PFSK-1 (cell line): ENCODE results near the gene APOL1.

Experiments used
- FOXP2 ChIP-seq: optimal IDR thresholded peaks from 2 replicates; pipeline ENCODE3; 2011; ENCODE audit warnings: borderline replicate concordance, control low read depth, inconsistent platforms; ENCODE audit not compliant: insufficient read depth; ENCODE audit errors: extremely low read length, extremely low read depth
- POLR2AphosphoS5 ChIP-seq: IDR thresholded peaks from 2 replicates; pipeline ENCODE4 v1.6.1; 2012; ENCODE audit warnings: low read depth, mild to moderate bottlenecking, control low read depth, low read length, moderate library complexity
- SIN3A ChIP-seq: IDR thresholded peaks from 2 replicates; pipeline ENCODE4 v1.6.1; 2012; ENCODE audit warnings: mild to moderate bottlenecking, low read length, moderate library complexity, borderline replicate concordance; ENCODE audit not compliant: insufficient read depth
- TAF1 ChIP-seq: IDR thresholded peaks from 2 replicates; pipeline ENCODE4 v1.6.1; 2012; ENCODE audit warnings: low read length, control low read depth, borderline replicate concordance; ENCODE audit not compliant: insufficient read depth
- TF ChIP-seq, protein P1 (sequence below), 2 experiments: IDR thresholded peaks; 2 replicates each; pipeline versions ENCODE4 v1.6.1 to v1.8.0; 2011 to 2012; ENCODE audit warnings: low read depth in 2 of 2, low read length in 2 of 2, control low read depth in 1 of 2, inconsistent platforms in 1 of 2, mild to moderate bottlenecking in 1 of 2, moderate library complexity in 1 of 2; ENCODE audit not compliant: insufficient read depth in 1 of 2

Gene APOL1

GRCh38 chr22:36291831-36292740 is 39.2 kb downstream of the APOL1 start:
- no peak for TF ChIP-seq TAF1
- no peak for TF ChIP-seq POLR2AphosphoS5
- no peak for TF ChIP-seq FOXP2
- no peak for TF ChIP-seq SIN3A
- TF ChIP-seq, protein P1, sequence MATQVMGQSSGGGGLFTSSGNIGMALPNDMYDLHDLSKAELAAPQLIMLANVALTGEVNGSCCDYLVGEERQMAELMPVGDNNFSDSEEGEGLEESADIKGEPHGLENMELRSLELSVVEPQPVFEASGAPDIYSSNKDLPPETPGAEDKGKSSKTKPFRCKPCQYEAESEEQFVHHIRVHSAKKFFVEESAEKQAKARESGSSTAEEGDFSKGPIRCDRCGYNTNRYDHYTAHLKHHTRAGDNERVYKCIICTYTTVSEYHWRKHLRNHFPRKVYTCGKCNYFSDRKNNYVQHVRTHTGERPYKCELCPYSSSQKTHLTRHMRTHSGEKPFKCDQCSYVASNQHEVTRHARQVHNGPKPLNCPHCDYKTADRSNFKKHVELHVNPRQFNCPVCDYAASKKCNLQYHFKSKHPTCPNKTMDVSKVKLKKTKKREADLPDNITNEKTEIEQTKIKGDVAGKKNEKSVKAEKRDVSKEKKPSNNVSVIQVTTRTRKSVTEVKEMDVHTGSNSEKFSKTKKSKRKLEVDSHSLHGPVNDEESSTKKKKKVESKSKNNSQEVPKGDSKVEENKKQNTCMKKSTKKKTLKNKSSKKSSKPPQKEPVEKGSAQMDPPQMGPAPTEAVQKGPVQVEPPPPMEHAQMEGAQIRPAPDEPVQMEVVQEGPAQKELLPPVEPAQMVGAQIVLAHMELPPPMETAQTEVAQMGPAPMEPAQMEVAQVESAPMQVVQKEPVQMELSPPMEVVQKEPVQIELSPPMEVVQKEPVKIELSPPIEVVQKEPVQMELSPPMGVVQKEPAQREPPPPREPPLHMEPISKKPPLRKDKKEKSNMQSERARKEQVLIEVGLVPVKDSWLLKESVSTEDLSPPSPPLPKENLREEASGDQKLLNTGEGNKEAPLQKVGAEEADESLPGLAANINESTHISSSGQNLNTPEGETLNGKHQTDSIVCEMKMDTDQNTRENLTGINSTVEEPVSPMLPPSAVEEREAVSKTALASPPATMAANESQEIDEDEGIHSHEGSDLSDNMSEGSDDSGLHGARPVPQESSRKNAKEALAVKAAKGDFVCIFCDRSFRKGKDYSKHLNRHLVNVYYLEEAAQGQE (IDR thresholded peaks at IDR 0.05; ENCODE audit: insufficient read depth in 1 of 2, low read depth in 2 of 2, low read length in 2 of 2) = no peak

DNA sequence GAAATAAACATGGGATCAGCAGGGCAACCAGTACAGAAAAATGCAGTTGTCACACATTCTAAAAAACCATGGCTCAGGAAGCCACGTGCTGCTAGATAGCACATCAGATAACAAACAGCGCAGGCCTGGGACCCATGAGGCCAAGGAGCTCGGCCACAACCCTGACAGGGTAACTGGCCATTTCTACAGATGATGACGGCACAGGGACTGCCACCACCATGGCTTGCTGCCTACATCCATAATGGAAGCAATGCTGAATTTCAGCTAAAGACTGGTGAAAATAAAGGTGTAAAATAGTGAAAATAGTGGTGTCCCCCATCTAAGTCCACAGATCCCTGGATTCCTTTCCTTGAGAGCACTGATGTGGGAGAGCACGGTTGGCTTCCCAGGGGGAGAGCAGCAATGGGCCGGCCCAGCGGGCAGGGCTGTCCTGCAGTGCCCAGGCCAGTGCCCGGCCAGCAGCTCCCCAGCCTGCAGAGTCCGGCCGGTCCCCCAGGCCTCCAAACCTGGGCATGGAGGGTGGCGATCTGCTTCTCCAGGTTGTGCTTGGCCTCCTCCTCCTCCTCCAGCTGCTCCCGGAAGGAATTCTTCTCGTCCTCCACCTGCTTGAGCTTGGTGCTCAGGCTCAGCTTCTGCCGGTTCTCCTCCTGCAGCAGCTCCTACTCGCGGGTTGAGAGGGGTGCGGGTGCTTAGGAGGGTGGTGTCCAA is 40.0 kb downstream of the APOL1 start:
- TF ChIP-seq FOXP2 (no peak), POLR2AphosphoS5 (no peak), TAF1 (no peak), SIN3A (no peak)
- TF ChIP-seq, protein P1 (IDR thresholded peaks at IDR 0.05; ENCODE audit: insufficient read depth in 1 of 2, low read depth in 2 of 2, low read length in 2 of 2) = no peak

- TF ChIP-seq, protein P1 (IDR thresholded peaks at IDR 0.05; ENCODE audit: insufficient read depth in 1 of 2, low read depth in 2 of 2, low read length in 2 of 2) = no peak
- no peak for TF ChIP-seq TAF1
- no peak for TF ChIP-seq SIN3A
- no peak for TF ChIP-seq POLR2AphosphoS5
- no peak for TF ChIP-seq FOXP2
Observed at GRCh38 chr22:36293606-36294292, 40.8 kb downstream of the APOL1 start.

DNA sequence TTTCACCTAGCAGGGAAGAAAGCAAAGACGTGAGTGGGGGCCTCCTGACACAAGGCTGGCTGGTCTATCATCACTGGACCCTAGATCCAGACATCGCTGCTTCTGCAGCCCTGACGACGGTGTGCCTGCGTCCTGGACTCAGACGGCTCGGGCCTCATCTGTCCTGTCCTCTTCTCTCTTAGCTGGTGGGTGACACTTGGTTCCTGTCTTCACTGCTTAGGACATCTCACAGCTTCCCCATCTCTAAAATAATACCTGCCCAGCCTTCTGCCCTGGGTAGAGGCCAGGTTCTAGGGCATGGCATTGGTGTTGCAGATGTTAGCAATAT is 41.3 kb downstream of the APOL1 start:
- TF ChIP-seq TAF1 = no peak
- TF ChIP-seq SIN3A = no peak
- TF ChIP-seq, protein P1 (IDR thresholded peaks at IDR 0.05; ENCODE audit: insufficient read depth in 1 of 2, low read depth in 2 of 2, low read length in 2 of 2) = no peak
